ENCODE results near the gene TMC1.
"Not testable (repeated sequence)": the region's sequence is repeated elsewhere in the genome, so short reads cannot be mapped to it uniquely, and the experiment has no call there.

DNA sequence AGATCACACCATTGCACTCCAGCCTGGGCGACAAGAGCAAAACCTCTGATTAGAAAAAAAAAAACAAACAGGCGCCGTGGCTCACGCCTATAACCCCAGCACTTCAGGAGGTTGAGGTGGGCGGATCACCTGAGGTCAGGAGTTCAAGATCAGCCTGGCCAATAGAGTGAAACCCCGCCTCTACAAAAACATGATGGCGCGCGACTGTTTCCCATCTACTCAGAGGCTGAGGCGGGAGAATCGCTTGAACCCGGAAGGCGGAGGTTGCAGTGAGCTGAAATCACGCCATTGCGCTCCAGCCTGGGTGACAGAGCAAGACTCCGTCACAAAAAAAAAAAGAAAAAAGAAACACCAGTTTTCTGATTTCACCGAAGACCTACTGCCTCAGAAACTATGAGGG, at the start of gene TMC1:
- TF ChIP-seq POLR2AphosphoS5, POLR2A (IDR thresholded peaks at IDR 0.05; ENCODE audit: low read depth, low read length): not testable (repeated sequence)

All from GM12892 (cell line).